ENCODE data around the gene SAXO1. TPM values are rescaled to one million over a fixed set of nuclear protein-coding genes. Genes with fewer than 3 reads are reported as not detected.

SAXO1 gene
- total RNA-seq, 4 donors from 2014 or later: 0.05 to 1.5 (median 0.14) TPM

DNA sequence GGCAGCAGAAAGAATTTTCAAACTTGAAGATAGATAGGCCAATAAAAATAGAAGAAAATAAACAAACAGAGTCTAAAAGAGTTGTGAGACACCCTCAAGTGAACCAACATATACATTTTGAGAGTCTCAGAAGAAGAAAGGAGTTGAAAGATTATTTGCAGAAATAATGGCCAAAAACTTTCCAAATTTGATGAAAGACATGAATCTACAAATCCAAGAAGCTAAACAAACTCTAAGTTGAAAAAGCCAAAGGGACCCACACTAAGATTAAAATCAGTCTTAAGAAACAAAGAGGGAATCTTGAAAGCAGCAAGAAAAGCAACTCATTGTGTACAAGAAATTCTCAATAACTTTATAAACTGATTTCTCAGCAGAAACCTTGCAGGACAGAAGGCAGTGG, 137.0 kb downstream of the SAXO1 start:
- no peaks in the 10 kb centered on the region for H3K36me3 ChIP-seq
- TF ChIP-seq EP300 (IDR thresholded peaks at IDR 0.05): no peak
- TF ChIP-seq, protein P1, sequence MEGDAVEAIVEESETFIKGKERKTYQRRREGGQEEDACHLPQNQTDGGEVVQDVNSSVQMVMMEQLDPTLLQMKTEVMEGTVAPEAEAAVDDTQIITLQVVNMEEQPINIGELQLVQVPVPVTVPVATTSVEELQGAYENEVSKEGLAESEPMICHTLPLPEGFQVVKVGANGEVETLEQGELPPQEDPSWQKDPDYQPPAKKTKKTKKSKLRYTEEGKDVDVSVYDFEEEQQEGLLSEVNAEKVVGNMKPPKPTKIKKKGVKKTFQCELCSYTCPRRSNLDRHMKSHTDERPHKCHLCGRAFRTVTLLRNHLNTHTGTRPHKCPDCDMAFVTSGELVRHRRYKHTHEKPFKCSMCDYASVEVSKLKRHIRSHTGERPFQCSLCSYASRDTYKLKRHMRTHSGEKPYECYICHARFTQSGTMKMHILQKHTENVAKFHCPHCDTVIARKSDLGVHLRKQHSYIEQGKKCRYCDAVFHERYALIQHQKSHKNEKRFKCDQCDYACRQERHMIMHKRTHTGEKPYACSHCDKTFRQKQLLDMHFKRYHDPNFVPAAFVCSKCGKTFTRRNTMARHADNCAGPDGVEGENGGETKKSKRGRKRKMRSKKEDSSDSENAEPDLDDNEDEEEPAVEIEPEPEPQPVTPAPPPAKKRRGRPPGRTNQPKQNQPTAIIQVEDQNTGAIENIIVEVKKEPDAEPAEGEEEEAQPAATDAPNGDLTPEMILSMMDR (IDR thresholded peaks at IDR 0.05): no peak

DNA sequence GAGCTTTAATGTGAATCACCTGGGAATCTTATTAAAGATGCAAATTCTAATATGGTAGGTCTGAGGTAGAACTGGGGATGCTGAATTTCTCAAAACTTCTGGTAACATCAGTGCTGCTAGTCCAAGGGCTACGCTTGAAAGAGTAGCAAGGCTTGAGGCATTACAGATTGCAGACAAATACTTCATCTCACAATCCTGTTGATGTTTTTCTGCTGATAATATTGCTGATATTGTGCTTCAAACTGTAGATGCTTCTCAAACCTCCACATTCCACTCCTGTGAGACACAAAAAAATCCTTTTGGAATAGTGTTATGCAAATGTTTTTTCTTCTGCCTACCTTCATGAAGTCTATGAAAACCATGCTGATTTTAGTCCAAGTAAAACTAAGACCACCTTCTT, 139.5 kb downstream of the SAXO1 start:
- Histone ChIP-seq H3K4me3 (no peak overlapping the region), H3K4me1 (no peaks in the 10 kb centered on the region), H3K27ac (no peak overlapping the region), H3K36me3 (no peaks in the 10 kb centered on the region), H3K27me3 (no peaks in the 10 kb centered on the region), H3K9me3 (peaks cover 14% of the 10 kb centered on the region)
- 100% methylated on average over 1 of the region's 1 CpG for WGBS
- TF ChIP-seq, protein P1 (IDR thresholded peaks at IDR 0.05): no peak
- TF ChIP-seq POLR2AphosphoS5 (IDR thresholded peaks at IDR 0.05): no peak
- DNase-seq (ENCODE audit: low spot score in 2 of 2): no peak

More for the DNA sequence above, 137.0 kb downstream of the SAXO1 start:
- H3K27ac ChIP-seq: no peak overlapping the region
- no peaks in the 10 kb centered on the region for H3K27me3 ChIP-seq
- H3K9me3 ChIP-seq: peaks cover 14% of the 10 kb centered on the region
- H3K4me3 ChIP-seq: no peak overlapping the region
- H3K4me1 ChIP-seq: no peaks in the 10 kb centered on the region
- no peak for DNase-seq (ENCODE audit: low spot score in 2 of 2)

DNA sequence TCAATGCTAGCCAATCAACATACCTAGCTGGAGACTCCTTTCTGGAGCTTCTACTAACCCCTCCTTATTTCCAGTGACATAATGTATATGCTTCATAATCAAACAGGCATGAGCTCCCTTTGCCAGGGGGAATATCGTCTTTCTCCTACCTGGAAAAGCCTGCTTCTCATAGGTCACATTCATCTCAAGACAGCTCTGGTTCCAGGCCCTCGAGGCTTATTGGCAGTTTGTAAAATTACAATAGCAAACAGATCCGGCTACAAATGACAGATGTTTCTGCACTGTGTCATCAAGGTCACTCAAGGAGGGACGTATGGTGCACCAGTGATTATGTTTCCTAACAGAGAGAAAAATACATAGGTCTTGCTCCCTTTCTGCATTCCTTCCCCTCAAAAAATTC, 140.0 kb downstream of the SAXO1 start:
- no peaks in the 10 kb centered on the region for H3K36me3 ChIP-seq
- H3K9me3 ChIP-seq: peaks cover 14% of the 10 kb centered on the region
- TF ChIP-seq POLR2AphosphoS5 (IDR thresholded peaks at IDR 0.05) (no peak), POLR2A (IDR thresholded peaks at IDR 0.05) (no peak), EP300 (IDR thresholded peaks at IDR 0.05) (no peak)
- no peak for DNase-seq (ENCODE audit: low spot score in 2 of 2)
- H3K27me3 ChIP-seq: no peaks in the 10 kb centered on the region
- H3K27ac ChIP-seq: no peak overlapping the region
- WGBS: 63% methylated on average over 4 of the region's 4 CpGs
- no peaks in the 10 kb centered on the region for H3K4me1 ChIP-seq
- no peak overlapping the region for H3K4me3 ChIP-seq

DNA sequence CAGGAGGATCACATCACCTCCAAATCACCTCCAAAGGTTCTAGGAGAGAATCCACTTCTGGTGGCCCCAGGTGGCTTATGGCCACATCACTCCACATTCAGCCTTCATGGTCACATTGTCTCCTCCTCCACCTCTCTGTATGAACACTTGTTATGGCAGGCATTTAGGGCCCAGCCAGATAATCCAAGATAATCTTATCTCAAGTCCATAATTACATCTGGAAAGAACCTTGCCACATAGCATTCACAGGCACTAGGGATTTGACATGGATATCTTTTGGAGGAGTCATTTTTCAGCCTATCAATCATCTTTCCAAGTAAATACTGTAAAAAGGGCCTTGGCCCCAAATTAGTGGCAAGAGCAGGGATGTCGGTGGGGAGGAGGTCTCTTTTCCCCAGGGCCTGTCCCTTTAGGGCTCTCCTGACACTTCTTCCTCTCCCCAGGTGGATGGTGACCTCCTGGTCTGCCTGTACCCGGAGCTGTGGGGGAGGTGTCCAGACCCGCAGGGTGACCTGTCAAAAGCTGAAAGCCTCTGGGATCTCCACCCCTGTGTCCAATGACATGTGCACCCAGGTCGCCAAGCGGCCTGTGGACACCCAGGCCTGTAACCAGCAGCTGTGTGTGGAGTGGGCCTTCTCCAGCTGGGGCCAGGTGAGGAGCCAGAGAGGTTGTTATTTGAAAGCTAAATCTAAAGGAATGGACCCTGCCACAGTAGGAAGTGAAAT, 140.9 kb downstream of the SAXO1 start:
- 100% methylated on average over 5 of the region's 5 CpGs for WGBS
- no peak for DNase-seq (ENCODE audit: low spot score in 2 of 2)

DNA sequence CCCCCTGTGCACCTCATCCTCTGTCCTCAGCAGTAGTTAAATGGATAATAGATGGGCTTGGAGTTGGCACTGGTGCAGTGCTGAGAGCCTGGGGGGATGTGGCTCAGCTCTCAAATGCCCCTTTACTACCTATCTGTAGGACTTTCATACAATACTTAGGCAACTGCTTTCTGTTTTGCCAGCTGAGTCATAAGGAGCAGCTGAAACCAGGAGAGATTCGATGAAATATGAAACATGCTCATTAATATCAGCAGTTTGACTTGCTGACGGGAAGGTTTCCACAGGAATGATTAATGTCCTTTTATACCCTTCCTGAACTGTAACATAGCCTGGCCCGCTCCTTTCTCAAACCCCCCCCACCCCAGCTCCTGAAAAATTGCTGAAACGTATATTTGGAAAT, 142.6 kb downstream of the SAXO1 start:
- 36% methylated on average over 4 of the region's 4 CpGs for WGBS
- H3K27me3 ChIP-seq: no peaks in the 10 kb centered on the region
- no peak overlapping the region for H3K4me3 ChIP-seq
- peaks cover 2% of the 10 kb centered on the region for H3K9me3 ChIP-seq
- H3K36me3 ChIP-seq: no peaks in the 10 kb centered on the region
- H3K4me1 ChIP-seq: no peaks in the 10 kb centered on the region
- no peak for DNase-seq (ENCODE audit: low spot score in 2 of 2)
- H3K27ac ChIP-seq: no peak overlapping the region
- TF ChIP-seq POLR2AphosphoS5 (IDR thresholded peaks at IDR 0.05): no peak
- TF ChIP-seq EP300 (IDR thresholded peaks at IDR 0.05): no peak

More for the DNA sequence above, 140.9 kb downstream of the SAXO1 start:
- H3K4me3 ChIP-seq: no peak overlapping the region
- no peaks in the 10 kb centered on the region for H3K36me3 ChIP-seq
- no peak overlapping the region for H3K27ac ChIP-seq
- TF ChIP-seq EP300 (IDR thresholded peaks at IDR 0.05) (no peak), POLR2A (IDR thresholded peaks at IDR 0.05) (no peak), POLR2AphosphoS5 (IDR thresholded peaks at IDR 0.05) (no peak)
- TF ChIP-seq, protein P1 (IDR thresholded peaks at IDR 0.05): no peak
- peaks cover 14% of the 10 kb centered on the region for H3K9me3 ChIP-seq
- H3K4me1 ChIP-seq: no peaks in the 10 kb centered on the region
- H3K27me3 ChIP-seq: no peaks in the 10 kb centered on the region

DNA sequence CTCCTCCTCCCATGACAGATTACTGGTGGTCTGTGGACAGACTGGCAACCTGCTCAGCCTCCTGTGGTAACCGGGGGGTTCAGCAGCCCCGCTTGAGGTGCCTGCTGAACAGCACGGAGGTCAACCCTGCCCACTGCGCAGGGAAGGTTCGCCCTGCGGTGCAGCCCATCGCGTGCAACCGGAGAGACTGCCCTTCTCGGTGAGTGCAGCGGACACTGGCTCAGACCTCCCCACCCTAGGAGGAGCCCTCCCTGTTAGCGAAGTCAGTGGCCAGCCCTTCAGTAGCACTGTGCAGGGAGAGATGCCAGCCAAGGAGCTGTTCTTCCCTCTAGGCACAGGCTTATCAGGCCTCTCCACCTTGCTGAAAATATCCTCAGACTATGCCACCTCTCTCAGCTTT, 143.5 kb downstream of the SAXO1 start:
- TF ChIP-seq, protein P1 (IDR thresholded peaks at IDR 0.05): no peak
- TF ChIP-seq EP300 (IDR thresholded peaks at IDR 0.05): no peak
- TF ChIP-seq POLR2A (IDR thresholded peaks at IDR 0.05): no peak
- no peak for TF ChIP-seq POLR2AphosphoS5 (IDR thresholded peaks at IDR 0.05)
- Histone ChIP-seq H3K27me3 (no peaks in the 10 kb centered on the region), H3K27ac (no peak overlapping the region), H3K4me3 (no peak overlapping the region), H3K4me1 (no peaks in the 10 kb centered on the region), H3K36me3 (no peaks in the 10 kb centered on the region), H3K9me3 (no peaks in the 10 kb centered on the region)
- no peak for DNase-seq (ENCODE audit: low spot score in 2 of 2)
- 83% methylated on average over 7 of the region's 12 CpGs for WGBS

All from suprapubic skin (tissue), 4 donors.